22Rv1 (cell line): ENCODE data around the gene CCL13.

Source experiments
- CTCF ChIP-seq: fragments of 450-650 bp; IDR thresholded peaks from 2 replicates; pipeline ENCODE4 v1.5.1; 2017; ENCODE audit warnings: mild to moderate bottlenecking
- ZFX ChIP-seq: fragments of 450-650 bp; IDR thresholded peaks from 2 replicates; pipeline ENCODE4 v1.6.1; 2017; ENCODE audit warnings: antibody characterized with exemption, borderline replicate concordance

DNA sequence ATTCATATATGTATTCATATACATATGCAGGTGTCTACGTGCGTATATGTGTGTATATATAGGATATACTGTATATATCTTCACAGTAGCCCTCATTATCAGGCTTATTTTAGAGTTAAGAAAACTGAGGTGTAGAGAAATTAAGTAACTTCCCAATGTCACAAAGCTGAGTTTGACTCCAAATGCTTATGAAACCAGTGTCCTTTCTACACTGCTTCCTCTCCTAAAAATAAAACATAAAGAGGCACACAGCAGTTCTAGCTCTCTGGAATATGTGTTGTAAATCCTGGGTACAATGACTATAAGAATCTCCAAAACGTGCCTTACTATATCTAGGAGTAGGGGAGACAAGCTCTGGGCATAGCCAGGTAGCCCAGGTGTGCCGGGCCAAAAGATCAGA, 46.7 kb downstream of the CCL13 start:
- TF ChIP-seq CTCF (no peak), ZFX (no peak)
